ENCODE measurements around the gene KY.

KY gene

DNA sequence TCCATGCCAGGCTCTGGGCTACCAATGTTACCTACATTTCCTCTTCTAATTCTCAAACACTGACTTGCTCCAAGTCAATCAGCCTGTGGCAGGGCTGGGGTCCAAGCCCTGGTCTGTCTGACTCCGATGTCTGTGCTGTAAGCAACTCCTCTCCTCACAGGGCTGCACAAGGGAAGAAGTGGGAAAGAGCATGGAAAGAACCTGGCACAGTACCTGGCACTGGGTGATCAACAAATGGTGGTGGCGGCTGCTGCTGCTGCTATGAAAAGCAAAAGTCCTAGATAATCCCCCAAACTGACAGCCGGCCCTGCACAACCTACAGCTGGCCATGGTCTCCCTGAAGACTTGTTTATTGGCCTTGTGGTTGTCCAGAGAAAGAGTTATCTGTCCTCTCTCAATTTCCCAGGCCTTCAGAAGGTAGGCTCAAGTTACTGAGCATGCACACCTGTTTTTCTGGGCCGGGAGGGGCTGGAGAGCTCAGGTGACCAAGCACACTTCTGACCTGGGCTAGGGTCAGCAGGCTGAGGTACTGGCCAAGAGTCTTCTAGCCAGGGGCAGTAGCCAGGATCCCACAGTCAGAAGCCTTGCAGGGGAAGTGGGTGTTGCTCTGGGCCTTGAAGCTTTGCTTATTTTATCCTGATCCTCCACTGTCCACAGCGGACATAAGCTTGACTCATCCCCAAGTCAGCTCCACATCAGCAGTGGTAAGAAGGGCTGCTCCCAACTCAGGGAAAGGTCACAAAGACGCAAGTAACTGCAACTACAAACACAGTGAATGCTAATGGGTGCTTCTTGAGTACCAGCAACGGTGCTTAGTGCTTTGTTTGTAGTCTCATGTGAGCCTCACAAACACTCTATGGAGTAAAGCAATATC is 35.3 kb upstream of the KY start:
- no peak for FAIRE-seq

DNA sequence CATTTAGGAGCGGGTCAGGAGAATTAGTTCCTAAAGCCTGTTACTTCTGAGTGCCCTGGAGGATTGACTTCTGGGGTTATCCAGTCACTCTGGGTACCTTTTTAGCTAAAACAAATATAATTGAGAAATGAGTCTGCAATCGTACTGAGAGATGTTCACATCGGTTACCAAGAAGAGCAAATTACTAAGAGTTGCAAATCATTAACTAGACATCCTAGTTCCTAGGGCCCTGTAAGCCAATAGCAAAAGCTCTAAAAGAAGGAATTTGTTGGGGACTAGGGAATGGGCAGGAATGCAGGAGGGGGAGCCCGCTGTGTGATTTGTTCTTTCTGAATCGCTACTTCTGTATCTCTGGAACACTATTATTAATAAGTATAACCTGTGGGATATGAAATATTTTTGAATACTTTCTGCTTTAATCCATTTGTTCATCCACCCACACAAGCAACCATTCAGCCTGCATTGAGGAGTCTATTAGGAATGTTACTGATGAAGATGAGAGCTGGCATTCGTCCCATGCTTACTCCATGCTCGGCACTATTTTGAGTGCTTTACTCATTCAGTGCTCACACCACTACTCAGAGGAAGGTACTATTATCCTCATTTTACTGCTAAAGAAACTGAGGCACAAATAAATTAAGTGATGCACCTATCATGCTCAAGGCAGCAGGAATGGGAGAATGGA is 31.5 kb upstream of the KY start:
- DNase-seq (ENCODE audit: insufficient read length) = no peak
- FAIRE-seq = no peak

More for the DNA sequence above, 35.3 kb upstream of the KY start:
- TF ChIP-seq TAF1 (IDR thresholded peaks at IDR 0.05; ENCODE audit: borderline replicate concordance, low read depth, low read length) = no peak
- no peak for TF ChIP-seq POLR2AphosphoS5 (IDR thresholded peaks at IDR 0.05; ENCODE audit: low read depth, low read length)
- no peak for DNase-seq (ENCODE audit: insufficient read length)

DNA sequence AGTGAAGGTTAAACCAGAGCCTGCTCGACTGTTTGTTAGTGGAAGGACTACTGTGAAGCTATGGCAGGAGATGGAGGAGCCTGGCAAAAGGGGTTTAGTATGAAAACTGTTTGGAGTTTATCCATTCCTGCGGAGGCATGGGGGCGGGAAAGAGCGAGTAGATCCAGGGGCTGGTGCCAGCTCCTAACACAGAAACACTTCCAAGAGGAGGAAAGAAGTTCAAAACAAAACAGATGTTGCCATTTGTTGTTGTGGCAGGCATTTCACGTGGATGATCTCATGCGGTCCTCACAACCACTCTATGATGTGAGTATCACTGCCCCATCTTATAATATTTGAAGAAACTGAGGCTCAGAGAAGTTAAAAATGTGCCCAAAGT is 30.7 kb upstream of the KY start:
- TF ChIP-seq POLR2AphosphoS5 (IDR thresholded peaks at IDR 0.05; ENCODE audit: low read depth, low read length) (no peak), TAF1 (IDR thresholded peaks at IDR 0.05; ENCODE audit: borderline replicate concordance, low read depth, low read length) (no peak), POLR2A (IDR thresholded peaks at IDR 0.05; ENCODE audit: low read depth, low read length) (no peak)
- DNase-seq (ENCODE audit: insufficient read length) (no peak), FAIRE-seq (no peak)

More for the DNA sequence above, 31.5 kb upstream of the KY start:
- TF ChIP-seq POLR2A (IDR thresholded peaks at IDR 0.05; ENCODE audit: low read depth, low read length) = no peak
- no peak for TF ChIP-seq POLR2AphosphoS5 (IDR thresholded peaks at IDR 0.05; ENCODE audit: low read depth, low read length)
- no peak for TF ChIP-seq TAF1 (IDR thresholded peaks at IDR 0.05; ENCODE audit: borderline replicate concordance, low read depth, low read length)

DNA sequence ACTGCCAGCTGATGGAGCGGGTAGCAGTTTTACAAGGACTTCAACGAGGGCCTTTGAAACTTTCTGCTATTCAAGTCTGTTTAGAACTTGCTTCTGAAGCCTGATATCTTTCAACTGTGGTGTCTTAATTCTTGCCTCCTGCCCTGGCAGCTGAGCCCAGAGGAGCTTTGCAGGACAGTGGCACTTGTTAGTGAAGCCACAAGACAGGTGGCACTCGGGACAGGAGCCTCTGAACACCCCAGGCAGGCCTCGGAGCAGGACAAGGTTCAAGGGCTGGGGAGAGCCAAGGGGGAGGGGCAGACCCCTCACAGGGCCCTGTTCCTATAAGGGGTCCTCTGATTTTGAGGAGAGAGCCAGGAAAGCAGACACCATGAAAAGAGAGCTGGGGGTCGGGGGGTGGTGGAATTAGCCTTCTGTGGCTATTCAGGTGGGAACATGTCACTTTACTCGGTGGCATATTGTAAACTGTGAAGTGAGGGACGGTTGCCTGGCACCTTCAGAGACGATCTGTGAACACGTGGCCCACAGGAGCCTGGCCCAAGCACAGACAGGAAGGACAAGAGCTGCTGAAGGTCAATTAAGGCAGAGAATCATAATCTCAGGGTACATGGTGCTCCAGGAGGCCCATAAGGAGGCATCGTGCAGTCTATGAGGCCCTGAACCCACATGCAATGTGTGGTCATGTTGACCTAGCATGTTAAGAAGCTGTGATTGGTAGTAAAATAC is 30.1 kb upstream of the KY start:
- TF ChIP-seq POLR2AphosphoS5 (IDR thresholded peaks at IDR 0.05; ENCODE audit: low read depth, low read length) (no peak), POLR2A (IDR thresholded peaks at IDR 0.05; ENCODE audit: low read depth, low read length) (no peak), TAF1 (IDR thresholded peaks at IDR 0.05; ENCODE audit: borderline replicate concordance, low read depth, low read length) (no peak)
- FAIRE-seq (no peak), DNase-seq (ENCODE audit: insufficient read length) (no peak)

DNA sequence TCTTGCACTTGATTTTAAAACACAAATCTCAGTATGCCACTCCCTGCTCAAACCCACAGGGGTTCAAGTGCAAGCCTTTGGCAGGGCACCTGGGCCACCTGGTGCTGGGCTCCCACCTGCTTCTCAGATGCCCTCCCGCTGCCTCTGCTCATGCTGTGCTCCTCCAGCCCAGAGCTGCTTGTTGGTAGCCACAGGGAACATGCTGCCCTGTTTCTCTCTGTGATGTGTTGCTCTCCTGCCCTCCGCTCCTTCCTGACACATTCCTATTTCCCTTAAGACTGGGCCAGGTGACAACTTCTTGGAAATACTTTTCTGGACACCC is 27.1 kb upstream of the KY start:
- FAIRE-seq (no peak), DNase-seq (ENCODE audit: insufficient read length) (no peak)
- TF ChIP-seq POLR2A (IDR thresholded peaks at IDR 0.05; ENCODE audit: low read depth, low read length) = no peak
- TF ChIP-seq TAF1 (IDR thresholded peaks at IDR 0.05; ENCODE audit: borderline replicate concordance, low read depth, low read length) = no peak
- no peak for TF ChIP-seq POLR2AphosphoS5 (IDR thresholded peaks at IDR 0.05; ENCODE audit: low read depth, low read length)

DNA sequence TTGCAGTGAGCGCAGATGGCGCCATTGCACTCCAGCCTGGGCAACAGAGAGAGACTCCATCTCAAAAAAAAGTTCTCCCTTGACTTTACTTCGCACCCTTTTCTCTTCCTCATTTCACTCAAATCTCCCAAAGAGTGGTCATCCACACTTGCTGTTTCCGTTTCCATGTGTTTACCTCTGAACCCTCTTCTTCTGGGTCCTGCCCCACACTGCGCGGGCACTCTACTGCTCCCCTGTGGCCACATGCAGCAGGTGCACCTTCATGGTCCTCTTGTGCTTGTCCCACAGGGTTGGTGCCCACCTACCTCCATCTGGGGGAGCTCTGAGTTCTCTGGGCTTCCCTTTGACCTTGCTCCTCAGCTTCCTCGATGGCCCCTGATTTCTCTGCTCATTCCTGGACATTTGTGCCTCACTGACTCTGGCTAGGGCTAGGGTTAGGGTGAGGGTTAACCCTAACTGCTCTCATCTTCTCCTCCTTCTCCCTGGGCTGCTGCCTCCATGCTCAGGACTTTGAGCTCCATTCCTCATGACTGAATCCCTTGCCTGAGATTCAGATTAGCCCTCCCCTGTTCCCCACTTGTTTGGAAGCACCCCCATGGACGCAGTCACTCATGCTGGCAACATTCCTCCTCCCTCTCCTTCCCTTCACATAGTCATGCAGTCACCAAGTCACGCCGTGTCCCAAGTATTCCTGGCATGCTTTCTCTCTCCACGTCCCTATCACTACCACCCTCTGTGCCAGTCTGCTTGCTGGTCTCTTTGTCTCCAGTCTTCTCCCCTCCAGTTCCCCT is 26.6 kb upstream of the KY start:
- TF ChIP-seq POLR2AphosphoS5 (IDR thresholded peaks at IDR 0.05; ENCODE audit: low read depth, low read length) = no peak
- TF ChIP-seq TAF1 (IDR thresholded peaks at IDR 0.05; ENCODE audit: borderline replicate concordance, low read depth, low read length) = no peak
- no peak for TF ChIP-seq POLR2A (IDR thresholded peaks at IDR 0.05; ENCODE audit: low read depth, low read length)
- no peak for FAIRE-seq
- no peak for DNase-seq (ENCODE audit: insufficient read length)

DNA sequence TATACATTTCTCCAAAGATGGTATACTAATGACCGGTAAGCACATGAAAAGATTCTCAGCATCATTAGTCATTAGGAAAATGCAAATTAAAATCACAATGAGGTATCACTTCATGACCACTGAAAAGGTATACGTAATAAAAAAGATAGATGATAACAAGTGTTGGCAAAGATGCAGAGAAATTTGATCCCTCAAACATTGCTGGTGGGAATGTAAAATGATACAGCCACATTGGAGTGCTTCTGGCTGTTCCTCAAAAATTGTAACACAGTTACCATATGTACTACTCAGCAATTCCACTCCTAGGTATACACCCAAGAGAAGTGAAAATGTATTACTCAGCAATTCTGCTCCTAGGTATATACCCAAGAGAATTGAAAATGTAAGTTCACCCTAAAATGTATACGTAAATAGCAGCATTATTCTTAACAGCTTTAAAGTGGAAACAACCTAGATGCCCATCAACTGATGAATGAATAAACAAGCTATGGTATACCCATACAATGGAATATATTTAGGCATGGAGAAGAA is 25.0 kb upstream of the KY start:
- TF ChIP-seq POLR2AphosphoS5 (IDR thresholded peaks at IDR 0.05; ENCODE audit: low read depth, low read length) = no peak
- no peak for TF ChIP-seq TAF1 (IDR thresholded peaks at IDR 0.05; ENCODE audit: borderline replicate concordance, low read depth, low read length)
- no peak for TF ChIP-seq POLR2A (IDR thresholded peaks at IDR 0.05; ENCODE audit: low read depth, low read length)
- DNase-seq (ENCODE audit: insufficient read length) (no peak), FAIRE-seq (no peak)

DNA sequence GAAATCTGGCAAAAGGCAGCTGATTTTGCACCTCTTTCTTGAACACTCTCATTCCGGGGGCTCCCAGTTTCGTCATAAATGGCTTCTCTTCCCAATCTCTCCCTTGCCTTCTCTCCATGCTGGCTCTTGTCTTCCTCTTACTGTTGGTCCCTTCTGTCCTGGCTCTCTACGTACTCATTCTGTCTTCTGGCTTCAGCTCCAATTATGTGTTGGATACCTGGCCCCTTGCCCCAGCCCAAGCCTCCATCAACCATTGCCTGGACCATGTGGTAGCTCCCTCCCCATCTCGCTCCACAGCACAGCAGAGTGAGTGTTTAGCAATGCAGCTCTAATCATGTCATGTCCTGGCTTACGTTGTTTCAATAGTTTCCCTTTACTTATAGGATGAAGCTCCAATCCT is 21.7 kb upstream of the KY start:
- DNase-seq (ENCODE audit: insufficient read length) = no peak
- no peak for FAIRE-seq
- TF ChIP-seq POLR2AphosphoS5 (IDR thresholded peaks at IDR 0.05; ENCODE audit: low read depth, low read length) (no peak), POLR2A (IDR thresholded peaks at IDR 0.05; ENCODE audit: low read depth, low read length) (no peak), TAF1 (IDR thresholded peaks at IDR 0.05; ENCODE audit: borderline replicate concordance, low read depth, low read length) (no peak)

DNA sequence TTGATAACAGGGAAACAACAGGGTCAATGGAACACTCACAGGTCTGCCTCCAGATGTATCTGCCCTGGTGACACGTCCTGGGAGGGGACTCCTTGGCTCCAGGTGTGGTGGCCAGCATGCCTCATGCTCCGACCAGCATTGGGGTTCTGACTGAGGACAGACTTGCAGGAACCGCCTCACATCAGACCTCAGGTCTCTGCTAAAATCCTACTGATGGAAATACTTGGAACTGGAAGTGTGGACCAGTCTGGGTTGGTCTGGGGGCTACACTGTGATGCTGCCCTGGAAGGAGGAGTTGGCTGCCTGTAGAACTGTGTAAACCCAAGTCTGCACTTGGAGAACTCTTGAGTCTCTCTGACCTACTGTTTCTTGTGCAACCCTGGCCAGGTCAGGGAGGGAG is 17.1 kb upstream of the KY start:
- DNase-seq (ENCODE audit: insufficient read length) = no peak
- no peak for FAIRE-seq
- TF ChIP-seq TAF1 (IDR thresholded peaks at IDR 0.05; ENCODE audit: borderline replicate concordance, low read depth, low read length) (no peak), POLR2AphosphoS5 (IDR thresholded peaks at IDR 0.05; ENCODE audit: low read depth, low read length) (no peak)

DNA sequence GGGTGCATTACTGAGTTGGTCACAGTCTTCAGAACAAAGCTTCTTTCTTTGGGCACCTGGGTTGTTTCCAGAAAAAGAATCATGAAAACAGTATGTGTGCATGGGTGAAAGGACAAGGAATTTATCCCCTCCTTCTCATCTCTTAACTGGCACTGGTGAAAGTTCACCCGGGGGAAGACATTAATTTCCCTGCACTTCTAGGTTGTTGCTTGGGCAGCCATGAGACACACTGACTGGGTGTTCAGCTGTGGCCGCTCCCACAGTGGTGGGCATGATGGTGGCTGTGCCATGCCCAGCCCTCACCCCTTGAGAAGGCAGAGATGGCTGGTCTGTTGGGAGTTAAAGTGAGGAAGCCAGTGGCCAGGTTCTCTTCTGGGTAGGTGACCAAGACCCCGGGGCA is 16.6 kb upstream of the KY start:
- TF ChIP-seq TAF1 (IDR thresholded peaks at IDR 0.05; ENCODE audit: borderline replicate concordance, low read depth, low read length) (no peak), POLR2A (IDR thresholded peaks at IDR 0.05; ENCODE audit: low read depth, low read length) (no peak), POLR2AphosphoS5 (IDR thresholded peaks at IDR 0.05; ENCODE audit: low read depth, low read length) (no peak)
- no peak for FAIRE-seq
- no peak for DNase-seq (ENCODE audit: insufficient read length)

DNA sequence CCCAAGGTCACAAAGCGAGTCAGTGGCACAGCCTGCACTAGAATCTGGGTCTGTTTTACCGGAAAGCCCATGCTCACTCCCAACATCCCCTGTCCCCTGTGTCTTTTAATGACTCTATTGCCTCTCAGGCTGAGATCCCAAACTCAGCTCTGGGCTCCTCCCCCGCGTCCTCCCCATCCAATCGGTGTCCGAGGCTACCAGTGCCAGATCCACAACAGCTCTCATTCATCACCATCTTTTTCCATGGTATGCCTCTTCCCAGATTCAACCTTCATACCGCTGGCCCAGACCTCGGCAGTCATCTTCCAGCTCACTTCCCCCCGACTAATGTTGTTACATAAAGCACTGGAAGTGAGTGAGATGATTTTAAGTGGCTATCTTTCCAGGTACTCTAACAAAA is 16.1 kb upstream of the KY start:
- FAIRE-seq = no peak
- TF ChIP-seq POLR2AphosphoS5 (IDR thresholded peaks at IDR 0.05; ENCODE audit: low read depth, low read length) (no peak), TAF1 (IDR thresholded peaks at IDR 0.05; ENCODE audit: borderline replicate concordance, low read depth, low read length) (no peak), POLR2A (IDR thresholded peaks at IDR 0.05; ENCODE audit: low read depth, low read length) (no peak)
- no peak for DNase-seq (ENCODE audit: insufficient read length)
